ENCODE results near the gene SLCO3A1.

Gene SLCO3A1

GRCh38 chr15:91853511-91853947, at the start of gene SLCO3A1:
Gene SLCO3A1, plus strand, starts transcription at chr15:91853708.
- peak; percentile 62 for DNase-seq

GRCh38 chr15:91807122-91807521, 46.4 kb upstream of the SLCO3A1 start:
- DNase-seq = no peak

- DNase-seq = no peak
Measured at GRCh38 chr15:91813924-91814323, 39.6 kb upstream of the SLCO3A1 start.

- no peak for DNase-seq
Measured at GRCh38 chr15:91816942-91817341, 36.6 kb upstream of the SLCO3A1 start.

GRCh38 chr15:91821458-91821857, 32.0 kb upstream of the SLCO3A1 start:
- no peak for DNase-seq

- no peak for DNase-seq
Measured at GRCh38 chr15:91824256-91824655, 29.3 kb upstream of the SLCO3A1 start.

GRCh38 chr15:91826443-91826842, 27.1 kb upstream of the SLCO3A1 start:
- DNase-seq = no peak

- no peak for DNase-seq
Measured at GRCh38 chr15:91833056-91833455, 20.5 kb upstream of the SLCO3A1 start.

GRCh38 chr15:91839867-91840266, 13.6 kb upstream of the SLCO3A1 start:
- DNase-seq = no peak

GRCh38 chr15:91841861-91842260, 11.6 kb upstream of the SLCO3A1 start:
- no peak for DNase-seq

- no peak for DNase-seq
Measured at GRCh38 chr15:91844341-91844740, 9.2 kb upstream of the SLCO3A1 start.

- no peak for DNase-seq
Measured at GRCh38 chr15:91844928-91845327, 8.6 kb upstream of the SLCO3A1 start.

GRCh38 chr15:91845720-91846119, 7.8 kb upstream of the SLCO3A1 start:
- no peak for DNase-seq

- no peak for DNase-seq
Measured at GRCh38 chr15:91849180-91849579, 4.3 kb upstream of the SLCO3A1 start.

GRCh38 chr15:91849749-91850161, 3.8 kb upstream of the SLCO3A1 start:
- peak; percentile 60 for DNase-seq

GRCh38 chr15:91852741-91853510, 582 bp upstream of the SLCO3A1 start:
- DNase-seq = peak; percentile 50

GRCh38 chr15:91853948-91854638, 585 bp downstream of the SLCO3A1 start:
- no peak for DNase-seq

GRCh38 chr15:91854639-91854990, 1.1 kb downstream of the SLCO3A1 start:
- DNase-seq = no peak

GRCh38 chr15:91855241-91855640, 1.7 kb downstream of the SLCO3A1 start:
- DNase-seq = no peak

- no peak for DNase-seq
Measured at GRCh38 chr15:91855684-91856489, 2.4 kb downstream of the SLCO3A1 start.

GRCh38 chr15:91857224-91857585, 3.7 kb downstream of the SLCO3A1 start:
- DNase-seq = no peak

GRCh38 chr15:91857772-91858171, 4.3 kb downstream of the SLCO3A1 start:
- DNase-seq = no peak

GRCh38 chr15:91860498-91860897, 7.0 kb downstream of the SLCO3A1 start:
- no peak for DNase-seq

- DNase-seq = no peak
Measured at GRCh38 chr15:91861223-91861622, 7.7 kb downstream of the SLCO3A1 start.
